Transverse colon (tissue), 4 donors: Measurements from ENCODE around the gene POC1B. TPM values are rescaled to one million over a fixed set of nuclear protein-coding genes. Genes with fewer than 3 reads are reported as not detected.

Experiments used
- DNase-seq: peaks from one replicate; pipeline ENCODE4 v3.0.0-alpha.2; 2019
- H3K27ac ChIP-seq, 4 donors: fragments of 200-600 bp; sonication (generic); 2 replicates each; pipeline ENCODE4 v1.5.1; 2016 to 2018; ENCODE audit warnings: inconsistent platforms in 4 of 4
- H3K27me3 ChIP-seq: fragments of 200-600 bp; sonication (generic); 2 replicates; pipeline ENCODE4 v1.5.1; 2017; ENCODE audit warnings: inconsistent platforms
- H3K36me3 ChIP-seq, 4 donors: fragments of 200-600 bp; sonication (generic); 2 replicates each; pipeline ENCODE4 v1.5.1; 2017 to 2019; ENCODE audit warnings: inconsistent platforms in 4 of 4
- H3K4me1 ChIP-seq, 4 donors: fragments of 200-600 bp; sonication (generic); 2 replicates each; pipeline ENCODE4 v1.5.1; 2017 to 2020; ENCODE audit warnings: inconsistent platforms in 4 of 4
- H3K4me3 ChIP-seq, 4 donors: fragments of 200-600 bp; sonication (generic); 1 replicate in 1 of 4; 2 replicates in 3 of 4; pipeline versions ENCODE4 v1.5.1 to v1.6.1; 2017 to 2019; ENCODE audit warnings: inconsistent platforms in 4 of 4
- H3K9me3 ChIP-seq, 2 donors: fragments of 200-600 bp; sonication (generic); 2 replicates each; pipeline ENCODE4 v1.5.1; 2017 to 2019; ENCODE audit warnings: inconsistent platforms in 2 of 2
- CTCF ChIP-seq, 5 experiments: fragments of 200-600 bp in 3 of 5; fragments of 450-650 bp in 2 of 5; sonication (generic) in 3 of 5; IDR thresholded peaks; 1 replicate in 2 of 5; 2 replicates in 3 of 5; pipeline ENCODE4 v1.5.1; 2016 to 2017; ENCODE audit warnings: antibody characterized with exemption in 5 of 5, inconsistent platforms in 3 of 5, mild to moderate bottlenecking in 2 of 5, moderate library complexity in 1 of 5
- EP300 ChIP-seq: sonication (generic); formaldehyde crosslinking; IDR thresholded peaks from one replicate; pipeline ENCODE4 v1.6.1; 2017; ENCODE audit warnings: antibody characterized with exemption, low read depth
- POLR2A ChIP-seq: fragments of 450-650 bp; IDR thresholded peaks from one replicate; pipeline ENCODE4 v1.6.1; 2016; ENCODE audit warnings: antibody characterized with exemption, mild to moderate bottlenecking, moderate library complexity
- POLR2AphosphoS5 ChIP-seq, 3 donors: sonication (generic); formaldehyde crosslinking; IDR thresholded peaks; one replicate each; pipeline ENCODE4 v1.6.1; 2016; ENCODE audit warnings: antibody characterized with exemption in 3 of 3
- WGBS, 2 donors: methylation state at CpG; one replicate each; pipeline ENCODE4 v1.1.5; 2018; ENCODE audit warnings: low coverage in 1 of 2; 5-methylcytosine and 5-hydroxymethylcytosine counted together
- in situ Hi-C, 4 donors: fragments of 200-750 bp; cut with MboI; loops; one replicate each; pipeline versions ENCODE4 v1.15.0 to v1.15.1; 2017; ENCODE audit warnings: low sequenced_read_pairs in 3 of 4, low pct_ligation_motif_present in 1 of 4, low pct_unique_long_range_greater_than_20kb in 1 of 4
- intact Hi-C: fragments of 100-400 bp; cut with DNase I; formaldehyde crosslinking; loops from one replicate; pipeline ENCODE4 v1.15.1; 2023; ENCODE audit warnings: low total_unique reads
- total RNA-seq, 4 donors: library from RNA; depleted of rRNA; stranded (reverse); fragments of >200 nt; gene quantifications; one replicate each; pipeline ENCODE4 v1.1.0, GENCODE V29; 2016

POC1B gene
- total RNA-seq, 4 donors from 2014 or later = 7.8 to 68.5 (median 33.8) TPM

- no peak for TF ChIP-seq POLR2A
- no peak for TF ChIP-seq CTCF (IDR thresholded peaks at IDR 0.05)
- TF ChIP-seq EP300 = no peak
- TF ChIP-seq POLR2AphosphoS5 (IDR thresholded peaks at IDR 0.05) = no peak
- H3K27me3 ChIP-seq = no peaks in the 10 kb centered on the region
- H3K4me3 ChIP-seq = no peak overlapping the region
- in situ Hi-C loops (loop anchor here in 3 of 4 donors (25.0 kb wide), 4 partner anchors 422 to 1372 kb away; no protein-coding TSS in a partner anchor), intact Hi-C loops (no loop called here)
- H3K36me3 ChIP-seq = no peaks in the 10 kb centered on the region
- H3K4me1 ChIP-seq = no peaks in the 10 kb centered on the region
- H3K9me3 ChIP-seq = no peaks in the 10 kb centered on the region
- no peak overlapping the region for H3K27ac ChIP-seq
- no peak for DNase-seq
Measured at GRCh38 chr12:89565002-89565401, 39.2 kb upstream of the POC1B start.

DNA sequence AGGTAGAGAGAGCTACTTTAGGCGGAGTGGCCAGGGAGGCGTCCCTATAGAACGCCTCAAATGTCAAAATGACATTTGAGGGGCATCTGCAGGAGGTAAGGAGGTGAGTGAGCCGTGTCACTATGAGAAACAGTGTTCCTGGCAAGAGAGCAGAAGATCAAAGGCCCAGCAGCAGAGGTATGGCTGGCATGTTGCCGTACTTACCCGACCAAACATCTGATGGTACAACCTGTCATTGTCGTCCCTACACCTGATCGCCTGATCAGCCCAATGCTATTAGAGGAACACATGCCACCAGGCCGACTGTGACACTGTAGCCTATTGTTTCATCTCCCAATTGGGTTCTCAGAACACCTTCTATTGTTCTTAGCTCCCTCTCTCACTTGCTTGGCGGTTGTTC lies 33.9 kb upstream of the POC1B start:
- TF ChIP-seq EP300 = no peak
- no peak for TF ChIP-seq CTCF (IDR thresholded peaks at IDR 0.05)
- TF ChIP-seq POLR2A = no peak
- no peak for TF ChIP-seq POLR2AphosphoS5 (IDR thresholded peaks at IDR 0.05)
- DNase-seq = no peak
- in situ Hi-C loops (loop anchor here in 3 of 4 donors (25.0 kb wide), 4 partner anchors 428 to 1378 kb away; no protein-coding TSS in a partner anchor), intact Hi-C loops (no loop called here)
- no peaks in the 10 kb centered on the region for H3K36me3 ChIP-seq
- no peaks in the 10 kb centered on the region for H3K27me3 ChIP-seq
- no peaks in the 10 kb centered on the region for H3K4me1 ChIP-seq
- H3K4me3 ChIP-seq = no peak overlapping the region
- WGBS, 2 donors = 83 to 92% methylated on average over 4 to 10 of the region's 10 CpGs
- no peaks in the 10 kb centered on the region for H3K9me3 ChIP-seq
- H3K27ac ChIP-seq = no peak overlapping the region

- in situ Hi-C loops (loop anchor here in 3 of 4 donors (25.0 kb wide), 4 partner anchors 430 to 1380 kb away; no protein-coding TSS in a partner anchor), intact Hi-C loops (no loop called here)
- no peak overlapping the region for H3K27ac ChIP-seq
- no peaks in the 10 kb centered on the region for H3K4me1 ChIP-seq
- H3K9me3 ChIP-seq = no peaks in the 10 kb centered on the region
- no peak for TF ChIP-seq EP300
- TF ChIP-seq POLR2AphosphoS5 (IDR thresholded peaks at IDR 0.05) = no peak
- TF ChIP-seq POLR2A = no peak
- no peak for TF ChIP-seq CTCF (IDR thresholded peaks at IDR 0.05)
- no peak for DNase-seq
- H3K4me3 ChIP-seq = no peak overlapping the region
- H3K36me3 ChIP-seq = no peaks in the 10 kb centered on the region
- WGBS, 2 donors = 58 to 59% methylated on average over 2 of the region's 2 CpGs
- H3K27me3 ChIP-seq = no peaks in the 10 kb centered on the region
Measured at GRCh38 chr12:89556976-89557375, 31.1 kb upstream of the POC1B start.

GRCh38 chr12:89552376-89552775 lies 26.5 kb upstream of the POC1B start:
- no peak for DNase-seq
- no peaks in the 10 kb centered on the region for H3K4me1 ChIP-seq
- H3K36me3 ChIP-seq = no peaks in the 10 kb centered on the region
- TF ChIP-seq POLR2A (no peak), CTCF (IDR thresholded peaks at IDR 0.05) (no peak), POLR2AphosphoS5 (IDR thresholded peaks at IDR 0.05) (no peak), EP300 (no peak)
- intact Hi-C loops = no loop called here
- WGBS, 2 donors = 8 to 55% methylated on average over 1 of the region's 1 CpG
- H3K4me3 ChIP-seq = no peak overlapping the region
- in situ Hi-C loops = loop anchor here in 3 of 4 donors (25.0 kb wide), 4 partner anchors 435 to 1385 kb away; no protein-coding TSS in a partner anchor
- no peaks in the 10 kb centered on the region for H3K9me3 ChIP-seq
- H3K27ac ChIP-seq = no peak overlapping the region
- no peaks in the 10 kb centered on the region for H3K27me3 ChIP-seq
